K562 (cell line): Measurements from ENCODE around the gene TLE4. TPM values are rescaled to one million over a fixed set of nuclear protein-coding genes. Genes with fewer than 3 reads are reported as not detected.

ENCODE experiments used
- ATAC-seq: fragments of 200-7000 bp; cut with Tn5 transposase; 3 replicates; pipeline ENCODE4 v1.9.1; 2020; ENCODE audit warnings: moderate library complexity
- BruUV-seq: library from RNA; stranded (reverse); fragments of 400-500 nt; replicated peaks from 2 replicates; lab custom pipeline; 2021; lab: Mats Ljungman, UMichigan
- CTCF ChIA-PET: fragments of 300-600 bp; formaldehyde crosslinking; extraction: SDS; loops from one replicate; lab custom pipeline; 2021; ENCODE audit warnings: low intra/inter-chr PET ratio; lab: Yijun Ruan, JAX
- POLR2A ChIA-PET: fragments of 300-600, 350-650 bp; sonication (Branson Sonifier 250); formaldehyde crosslinking; extraction: SDS; loops from one replicate; lab custom pipeline; 2021; ENCODE audit warnings: antibody characterized with exemption, inconsistent platforms; lab: Yijun Ruan, JAX
- DNase-seq, 4 experiments: peaks; one replicate each; pipeline versions ENCODE4 v3.0.0 to v3.0.0-alpha.2; 2011 to 2018; ENCODE audit warnings: low spot score in 3 of 4, mixed read lengths in 3 of 4; ENCODE audit errors: extremely low read depth in 1 of 4
- FAIRE-seq: peaks from 2 replicates; lab custom pipeline; 2011; peaks lifted over from hg19 to GRCh38; lab: Jason Lieb, UNC
- H2AFZ ChIP-seq: 2 replicates; pipeline ENCODE4 v1.6.0; 2011; ENCODE audit warnings: low read depth, low read length, control low read depth, inconsistent platforms
- H3K27ac ChIP-seq: fragments of 200-600 bp; 3 replicates; pipeline ENCODE4 v1.8.0; 2011; ENCODE audit warnings: low read depth, mild to moderate bottlenecking, control low read depth, inconsistent platforms, low read length, moderate library complexity, mixed read lengths; ENCODE audit errors: extremely low read depth
- H3K27me3 ChIP-seq, 2 experiments: fragments of 300-600 bp in 1 of 2; 2 replicates in 1 of 2; 3 replicates in 1 of 2; pipeline versions ENCODE4 v1.6.0 to v1.8.0; 2011; ENCODE audit warnings: inconsistent platforms in 2 of 2, low read length in 2 of 2, mild to moderate bottlenecking in 1 of 2, mixed read lengths in 1 of 2, moderate library complexity in 1 of 2; ENCODE audit not compliant: control insufficient read depth in 2 of 2, insufficient read depth in 2 of 2
- H3K36me3 ChIP-seq: fragments of 300-600 bp; 3 replicates; pipeline ENCODE4 v1.8.0; 2011; ENCODE audit warnings: mild to moderate bottlenecking, low read length, inconsistent platforms; ENCODE audit not compliant: control insufficient read depth, insufficient read depth
- H3K4me1 ChIP-seq, 2 experiments: fragments of 200-600 bp in 1 of 2; replicated peaks in 1 of 2; 2 replicates in 1 of 2; 3 replicates in 1 of 2; pipeline versions ENCODE4 v1.5.1 to v1.8.0; 2011; ENCODE audit warnings: inconsistent platforms in 2 of 2, low read length in 2 of 2, mild to moderate bottlenecking in 1 of 2, mixed read lengths in 1 of 2, moderate library complexity in 1 of 2; ENCODE audit not compliant: control insufficient read depth in 2 of 2, insufficient read depth in 2 of 2
- H3K4me2 ChIP-seq: 2 replicates; pipeline ENCODE4 v1.6.1; 2011; ENCODE audit warnings: low read length, control low read depth, inconsistent platforms, mixed read lengths; ENCODE audit not compliant: insufficient read depth
- H3K4me3 ChIP-seq: fragments of 200-600 bp; sonication (generic), shearing (Covaris generic); 2 replicates; pipeline ENCODE4 v1.5.1; 2016; ENCODE audit warnings: control low read depth, inconsistent platforms
- H3K79me2 ChIP-seq: fragments of 200-600 bp; 3 replicates; pipeline ENCODE4 v1.8.0; 2011; ENCODE audit warnings: low read length, inconsistent platforms; ENCODE audit not compliant: control insufficient read depth, insufficient read depth
- H3K9ac ChIP-seq, 2 experiments: 2 replicates each; pipeline versions ENCODE4 v1.6.0 to v1.6.1; 2011; ENCODE audit warnings: low read depth in 2 of 2, low read length in 2 of 2, control low read depth in 1 of 2, inconsistent platforms in 1 of 2, mild to moderate bottlenecking in 1 of 2, mixed read lengths in 1 of 2; ENCODE audit not compliant: insufficient read depth in 1 of 2
- H3K9me1 ChIP-seq: one replicate; pipeline ENCODE4 v1.6.0; 2011; ENCODE audit warnings: inconsistent platforms, mild to moderate bottlenecking, low read length, moderate library complexity; ENCODE audit not compliant: control insufficient read depth, insufficient read depth
- H3K9me3 ChIP-seq: replicated peaks from 2 replicates; pipeline ENCODE4 v1.5.1; 2011; ENCODE audit warnings: low read depth, low read length, inconsistent platforms; ENCODE audit not compliant: control insufficient read depth, insufficient read depth
- H4K20me1 ChIP-seq: replicated peaks from 2 replicates; pipeline ENCODE4 v1.6.1; 2011; ENCODE audit warnings: low read length, inconsistent platforms, mixed read lengths; ENCODE audit not compliant: control insufficient read depth, insufficient read depth
- HDAC8 ChIP-seq: fragments of 450-650 bp; IDR thresholded peaks from 2 replicates; pipeline ENCODE4 v1.6.1; 2016; ENCODE audit warnings: mild to moderate bottlenecking, missing genetic modification characterization, moderate library complexity, missing compliant biosample characterization
- PHF20 ChIP-seq: fragments of 450-650 bp; IDR thresholded peaks from 2 replicates; pipeline ENCODE4 v1.6.1; 2018; ENCODE audit not compliant: partially characterized antibody
- SRSF7 ChIP-seq: fragments of 200-400 bp; formaldehyde crosslinking; optimal IDR thresholded peaks from 2 replicates; pipeline ENCODE3; 2017; ENCODE audit warnings: mild to moderate bottlenecking, low read depth, low read length
- STAT5B ChIP-seq: fragments of 250-450 bp; sonication (Bioruptor Pico); IDR thresholded peaks from 2 replicates; pipeline ENCODE4 v1.8.0; 2021; ENCODE audit warnings: mild to moderate bottlenecking, inconsistent platforms
- YY1 ChIP-seq, 3 experiments: IDR thresholded peaks; 2 replicates each; pipeline ENCODE4 v1.6.1; 2011; ENCODE audit warnings: low read length in 2 of 3, mild to moderate bottlenecking in 2 of 3, moderate library complexity in 2 of 3, borderline replicate concordance in 1 of 3, control low read depth in 1 of 3, low read depth in 1 of 3; ENCODE audit not compliant: insufficient read depth in 3 of 3, insufficient replicate concordance in 2 of 3, control insufficient read depth in 1 of 3, insufficient read length in 1 of 3; ENCODE audit errors: extremely low read depth in 1 of 3
- ZNF644 ChIP-seq: fragments of 200-800 bp; sonication (Bioruptor generic); IDR thresholded peaks from 2 replicates; pipeline ENCODE4 v1.6.1; 2016; ENCODE audit warnings: low read depth, missing genetic modification characterization, missing compliant biosample characterization
- WGBS: fragments of 100-300 bp; shearing (Covaris generic); methylation state at CpG from one replicate; pipeline ENCODE4 v1.1.6; 2016; ENCODE audit warnings: low coverage, mixed read lengths; ENCODE audit not compliant: insufficient coverage; ENCODE audit errors: missing lambda C conversion rate; 5-methylcytosine and 5-hydroxymethylcytosine counted together
- in situ Hi-C: fragments of 300-500 bp; cut with MboI; formaldehyde crosslinking; loops from 4 replicates; pipeline ENCODE4 v1.15.0; 2018; ENCODE audit warnings: inconsistent platforms, mixed read lengths
- intact Hi-C: fragments of 100-400 bp; cut with micrococcal nuclease; formaldehyde crosslinking; loops from 2 replicates; pipeline ENCODE4 v1.14.2; 2022
- polyA plus RNA-seq, 8 experiments: library from polyadenylated mRNA; depleted of rRNA in 4 of 8; stranded (reverse) in 5 of 8; unstranded in 3 of 8; fragments of >200 nt; fragmentation: Nextera tagmentation in 2 of 8; fragmentation: Illumina TruSeq in 1 of 8; extraction: Ambion mirVana in 2 of 8; extraction: Trizol in 1 of 8; gene quantifications; 2 replicates each; pipeline versions ENCODE4 v1.2.1 to v1.2.3, GENCODE V29; 2011 to 2014; ENCODE audit warnings: inconsistent platforms in 1 of 8, missing spikeins in 1 of 8
- total RNA-seq, 7 experiments: library from RNA; depleted of rRNA in 6 of 7; stranded (reverse); fragments of >200 nt in 6 of 7; fragmentation: Illumina TruSeq in 2 of 7; extraction: Trizol in 2 of 7; gene quantifications; 2 replicates each; pipeline versions ENCODE4 v1.2.1 to v1.2.3, GENCODE V29; 2011 to 2021; ENCODE audit warnings: low replicate concordance in 1 of 7
- TF ChIP-seq, protein P1 (sequence below): fragments of 250-450 bp; sonication (Bioruptor Pico); IDR thresholded peaks from 2 replicates; pipeline ENCODE4 v1.5.0; 2020; ENCODE audit warnings: mild to moderate bottlenecking, borderline replicate concordance

TLE4 gene
- total and polyA plus RNA-seq, 9 of the 15 experiments (the other 6 are each of a cell fraction or from before 2014, with no cell fraction given) = 1.1 to 8.8 (median 5.7) TPM

DNA sequence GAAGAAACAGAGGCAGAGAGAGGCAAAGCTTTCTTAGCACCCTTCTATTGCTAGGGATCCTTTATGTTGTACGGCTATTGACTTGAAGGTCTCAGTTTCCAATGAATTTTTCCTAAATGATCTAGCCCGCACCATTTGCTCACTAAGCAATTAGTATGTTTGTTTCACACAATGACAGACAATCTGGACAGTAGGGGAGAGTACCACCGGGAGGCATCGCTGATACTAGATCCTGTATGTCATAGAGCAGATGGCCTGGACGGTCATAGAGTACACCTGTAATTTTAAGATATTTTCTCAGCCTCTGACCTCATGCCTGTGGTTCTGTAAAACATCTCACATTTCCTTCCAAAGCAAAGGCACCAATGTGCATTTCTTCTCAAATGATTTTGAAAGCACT lies 194.3 kb downstream of the TLE4 start:
- TF ChIP-seq STAT5B (CRISPR knock-in tag) (no peak), YY1 (IDR thresholded peaks at IDR 0.05; ENCODE audit: borderline replicate concordance in 1 of 3, control insufficient read depth in 1 of 3, extremely low read depth in 1 of 3, insufficient read depth in 3 of 3, insufficient read length in 1 of 3, insufficient replicate concordance in 2 of 3, low read depth in 1 of 3, low read length in 2 of 3) (no peak), SRSF7 (no peak), ZNF644 (tag) (no peak), HDAC8 (tag) (no peak), PHF20 (no peak)
- TF ChIP-seq, protein P1, sequence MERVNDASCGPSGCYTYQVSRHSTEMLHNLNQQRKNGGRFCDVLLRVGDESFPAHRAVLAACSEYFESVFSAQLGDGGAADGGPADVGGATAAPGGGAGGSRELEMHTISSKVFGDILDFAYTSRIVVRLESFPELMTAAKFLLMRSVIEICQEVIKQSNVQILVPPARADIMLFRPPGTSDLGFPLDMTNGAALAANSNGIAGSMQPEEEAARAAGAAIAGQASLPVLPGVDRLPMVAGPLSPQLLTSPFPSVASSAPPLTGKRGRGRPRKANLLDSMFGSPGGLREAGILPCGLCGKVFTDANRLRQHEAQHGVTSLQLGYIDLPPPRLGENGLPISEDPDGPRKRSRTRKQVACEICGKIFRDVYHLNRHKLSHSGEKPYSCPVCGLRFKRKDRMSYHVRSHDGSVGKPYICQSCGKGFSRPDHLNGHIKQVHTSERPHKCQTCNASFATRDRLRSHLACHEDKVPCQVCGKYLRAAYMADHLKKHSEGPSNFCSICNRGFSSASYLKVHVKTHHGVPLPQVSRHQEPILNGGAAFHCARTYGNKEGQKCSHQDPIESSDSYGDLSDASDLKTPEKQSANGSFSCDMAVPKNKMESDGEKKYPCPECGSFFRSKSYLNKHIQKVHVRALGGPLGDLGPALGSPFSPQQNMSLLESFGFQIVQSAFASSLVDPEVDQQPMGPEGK = no peak

More for the DNA sequence above, 194.3 kb downstream of the TLE4 start:
- BruUV-seq = no TSS peak
- no peaks in the 10 kb centered on the region for H3K79me2 ChIP-seq
- no peak overlapping the region for H2AFZ ChIP-seq
- no peaks in the 10 kb centered on the region for H3K9me3 ChIP-seq
- intact Hi-C loops = no loop called here
- H3K4me3 ChIP-seq = no peak overlapping the region
- ChIA-PET POLR2A (no interaction called here), CTCF (no interaction called here)
- H3K4me2 ChIP-seq = no peak overlapping the region
- in situ Hi-C loops = no loop called here
- FAIRE-seq = no peak
- H3K27ac ChIP-seq = no peak overlapping the region
- ATAC-seq = no peak
- H3K9ac ChIP-seq = no peak overlapping the region
- 0% methylated on average over 5 of the region's 5 CpGs for WGBS
- no peaks in the 10 kb centered on the region for H3K4me1 ChIP-seq
- H3K27me3 ChIP-seq = no peaks in the 10 kb centered on the region
- DNase-seq = no peak
- no peaks in the 10 kb centered on the region for H3K9me1 ChIP-seq
- H4K20me1 ChIP-seq = no peaks in the 10 kb centered on the region
- no peaks in the 10 kb centered on the region for H3K36me3 ChIP-seq
